ENCODE measurements around the gene SYT3.

DNA sequence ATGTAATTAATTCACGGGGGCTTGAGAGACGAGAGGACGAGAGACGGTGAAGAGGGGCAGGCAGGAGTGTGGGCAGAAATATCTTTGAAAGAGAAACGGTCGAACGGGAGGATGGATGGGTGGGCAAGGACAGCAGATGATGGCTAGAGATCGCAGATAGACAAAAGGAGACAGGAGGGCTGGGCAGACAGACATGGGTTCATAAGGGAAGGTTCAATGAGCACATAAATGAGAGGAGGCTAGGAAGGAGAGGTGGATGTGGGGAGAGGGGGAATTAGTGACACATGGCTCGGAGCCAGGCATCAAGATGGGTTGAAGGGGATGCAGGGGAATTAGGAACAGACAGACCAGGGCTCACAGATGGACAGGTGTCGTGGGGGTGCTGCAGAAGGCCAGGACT, 1.1 kb downstream of the SYT3 start:
- TF ChIP-seq, protein P1, sequence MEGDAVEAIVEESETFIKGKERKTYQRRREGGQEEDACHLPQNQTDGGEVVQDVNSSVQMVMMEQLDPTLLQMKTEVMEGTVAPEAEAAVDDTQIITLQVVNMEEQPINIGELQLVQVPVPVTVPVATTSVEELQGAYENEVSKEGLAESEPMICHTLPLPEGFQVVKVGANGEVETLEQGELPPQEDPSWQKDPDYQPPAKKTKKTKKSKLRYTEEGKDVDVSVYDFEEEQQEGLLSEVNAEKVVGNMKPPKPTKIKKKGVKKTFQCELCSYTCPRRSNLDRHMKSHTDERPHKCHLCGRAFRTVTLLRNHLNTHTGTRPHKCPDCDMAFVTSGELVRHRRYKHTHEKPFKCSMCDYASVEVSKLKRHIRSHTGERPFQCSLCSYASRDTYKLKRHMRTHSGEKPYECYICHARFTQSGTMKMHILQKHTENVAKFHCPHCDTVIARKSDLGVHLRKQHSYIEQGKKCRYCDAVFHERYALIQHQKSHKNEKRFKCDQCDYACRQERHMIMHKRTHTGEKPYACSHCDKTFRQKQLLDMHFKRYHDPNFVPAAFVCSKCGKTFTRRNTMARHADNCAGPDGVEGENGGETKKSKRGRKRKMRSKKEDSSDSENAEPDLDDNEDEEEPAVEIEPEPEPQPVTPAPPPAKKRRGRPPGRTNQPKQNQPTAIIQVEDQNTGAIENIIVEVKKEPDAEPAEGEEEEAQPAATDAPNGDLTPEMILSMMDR (IDR thresholded peaks at IDR 0.05; ENCODE audit: low read depth, low read length, missing input control): no peak
- no peak for TF ChIP-seq RAD21 (IDR thresholded peaks at IDR 0.05)
- TF ChIP-seq, protein P2, sequence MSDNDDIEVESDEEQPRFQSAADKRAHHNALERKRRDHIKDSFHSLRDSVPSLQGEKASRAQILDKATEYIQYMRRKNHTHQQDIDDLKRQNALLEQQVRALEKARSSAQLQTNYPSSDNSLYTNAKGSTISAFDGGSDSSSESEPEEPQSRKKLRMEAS (IDR thresholded peaks at IDR 0.05): no peak
- TF ChIP-seq, protein P3, sequence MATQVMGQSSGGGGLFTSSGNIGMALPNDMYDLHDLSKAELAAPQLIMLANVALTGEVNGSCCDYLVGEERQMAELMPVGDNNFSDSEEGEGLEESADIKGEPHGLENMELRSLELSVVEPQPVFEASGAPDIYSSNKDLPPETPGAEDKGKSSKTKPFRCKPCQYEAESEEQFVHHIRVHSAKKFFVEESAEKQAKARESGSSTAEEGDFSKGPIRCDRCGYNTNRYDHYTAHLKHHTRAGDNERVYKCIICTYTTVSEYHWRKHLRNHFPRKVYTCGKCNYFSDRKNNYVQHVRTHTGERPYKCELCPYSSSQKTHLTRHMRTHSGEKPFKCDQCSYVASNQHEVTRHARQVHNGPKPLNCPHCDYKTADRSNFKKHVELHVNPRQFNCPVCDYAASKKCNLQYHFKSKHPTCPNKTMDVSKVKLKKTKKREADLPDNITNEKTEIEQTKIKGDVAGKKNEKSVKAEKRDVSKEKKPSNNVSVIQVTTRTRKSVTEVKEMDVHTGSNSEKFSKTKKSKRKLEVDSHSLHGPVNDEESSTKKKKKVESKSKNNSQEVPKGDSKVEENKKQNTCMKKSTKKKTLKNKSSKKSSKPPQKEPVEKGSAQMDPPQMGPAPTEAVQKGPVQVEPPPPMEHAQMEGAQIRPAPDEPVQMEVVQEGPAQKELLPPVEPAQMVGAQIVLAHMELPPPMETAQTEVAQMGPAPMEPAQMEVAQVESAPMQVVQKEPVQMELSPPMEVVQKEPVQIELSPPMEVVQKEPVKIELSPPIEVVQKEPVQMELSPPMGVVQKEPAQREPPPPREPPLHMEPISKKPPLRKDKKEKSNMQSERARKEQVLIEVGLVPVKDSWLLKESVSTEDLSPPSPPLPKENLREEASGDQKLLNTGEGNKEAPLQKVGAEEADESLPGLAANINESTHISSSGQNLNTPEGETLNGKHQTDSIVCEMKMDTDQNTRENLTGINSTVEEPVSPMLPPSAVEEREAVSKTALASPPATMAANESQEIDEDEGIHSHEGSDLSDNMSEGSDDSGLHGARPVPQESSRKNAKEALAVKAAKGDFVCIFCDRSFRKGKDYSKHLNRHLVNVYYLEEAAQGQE (IDR thresholded peaks at IDR 0.05): no peak
- TF ChIP-seq SP1 (IDR thresholded peaks at IDR 0.05): no peak
